ENCODE results near the gene MPND. TPM values are rescaled to one million over a fixed set of nuclear protein-coding genes. Genes with fewer than 3 reads are reported as not detected.

MPND gene
- total RNA-seq, 2 donors from 2014 or later, result 51.5 to 55.9 TPM

- 82 to 88% methylated on average over 12 to 16 of the region's 16 CpGs for WGBS, 2 experiments (ENCODE audit: insufficient coverage in 1 of 2, insufficient read length in 1 of 2)
- TF ChIP-seq, protein P1, sequence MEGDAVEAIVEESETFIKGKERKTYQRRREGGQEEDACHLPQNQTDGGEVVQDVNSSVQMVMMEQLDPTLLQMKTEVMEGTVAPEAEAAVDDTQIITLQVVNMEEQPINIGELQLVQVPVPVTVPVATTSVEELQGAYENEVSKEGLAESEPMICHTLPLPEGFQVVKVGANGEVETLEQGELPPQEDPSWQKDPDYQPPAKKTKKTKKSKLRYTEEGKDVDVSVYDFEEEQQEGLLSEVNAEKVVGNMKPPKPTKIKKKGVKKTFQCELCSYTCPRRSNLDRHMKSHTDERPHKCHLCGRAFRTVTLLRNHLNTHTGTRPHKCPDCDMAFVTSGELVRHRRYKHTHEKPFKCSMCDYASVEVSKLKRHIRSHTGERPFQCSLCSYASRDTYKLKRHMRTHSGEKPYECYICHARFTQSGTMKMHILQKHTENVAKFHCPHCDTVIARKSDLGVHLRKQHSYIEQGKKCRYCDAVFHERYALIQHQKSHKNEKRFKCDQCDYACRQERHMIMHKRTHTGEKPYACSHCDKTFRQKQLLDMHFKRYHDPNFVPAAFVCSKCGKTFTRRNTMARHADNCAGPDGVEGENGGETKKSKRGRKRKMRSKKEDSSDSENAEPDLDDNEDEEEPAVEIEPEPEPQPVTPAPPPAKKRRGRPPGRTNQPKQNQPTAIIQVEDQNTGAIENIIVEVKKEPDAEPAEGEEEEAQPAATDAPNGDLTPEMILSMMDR (conservative IDR thresholded peaks at IDR 0.05), result peak; percentile 9
- Histone ChIP-seq H3K36me3 (ENCODE audit: control insufficient read depth, insufficient read depth, low read length) (no peaks in the 10 kb centered on the region), H3K9ac (ENCODE audit: extremely low read depth, low read length, poor library complexity, severe bottlenecking) (no peak overlapping the region), H3K4me3 (ENCODE audit: low read length) (no peak overlapping the region), H3K27ac (ENCODE audit: low read depth, low read length) (peak overlapping the region; percentile 3), H3K27me3 (ENCODE audit: control insufficient read depth, insufficient read depth, low read length, poor library complexity, severe bottlenecking) (no peaks in the 10 kb centered on the region), H3K4me1 (ENCODE audit: control insufficient read depth, insufficient read depth, low read length) (peaks cover 3% of the 10 kb centered on the region), H3K9me3 (ENCODE audit: control insufficient read depth, low read length) (no peaks in the 10 kb centered on the region)
- peak; percentile 52 for DNase-seq
- peaks cover 33% of the 10 kb centered on the region for H3K4me1 Mint-ChIP-seq
- H3K4me3 Mint-ChIP-seq, result no peak overlapping the region
- H3K27ac Mint-ChIP-seq, result peak overlapping the region; percentile 92
- H3K27me3 Mint-ChIP-seq (ENCODE audit: insufficient read depth), result no peaks in the 10 kb centered on the region
- H3K36me3 Mint-ChIP-seq (ENCODE audit: low read depth), result no peaks in the 10 kb centered on the region
- no peaks in the 10 kb centered on the region for H3K9me3 Mint-ChIP-seq
These were observed 32.8 kb downstream of the MPND start for GRCh38 chr19:4376028-4376670.

DNA sequence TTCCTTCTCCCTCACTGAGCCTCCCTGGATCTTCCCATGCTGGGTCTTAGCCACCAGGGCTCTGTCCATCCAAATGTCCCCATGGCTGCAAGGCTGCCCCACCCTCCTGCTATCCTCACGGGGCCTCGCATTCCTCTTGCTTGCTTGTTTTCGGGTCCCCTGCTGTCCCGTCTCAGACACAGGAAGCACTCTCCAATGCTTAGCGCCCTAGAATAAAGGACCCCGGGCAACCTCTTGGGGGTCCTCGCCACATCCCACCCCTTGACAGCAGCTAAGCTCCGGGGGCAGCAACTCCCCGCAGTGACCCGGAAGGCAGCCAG is 33.3 kb downstream of the MPND start:
- Mint-ChIP-seq H3K4me1 (peaks cover 33% of the 10 kb centered on the region), H3K36me3 (ENCODE audit: low read depth) (no peaks in the 10 kb centered on the region), H3K27ac (peak overlapping the region; percentile 90), H3K9me3 (no peaks in the 10 kb centered on the region), H3K27me3 (ENCODE audit: insufficient read depth) (no peaks in the 10 kb centered on the region), H3K4me3 (no peak overlapping the region)
- WGBS, 2 experiments (ENCODE audit: insufficient coverage in 1 of 2, insufficient read length in 1 of 2), result 79% methylated on average over 10 of the region's 10 CpGs; no CpG with 5 or more reads in 1 of the 2 experiments
- H3K9me3 ChIP-seq (ENCODE audit: control insufficient read depth, low read length), result no peaks in the 10 kb centered on the region
- no peak overlapping the region for H3K4me3 ChIP-seq (ENCODE audit: low read length)
- no peaks in the 10 kb centered on the region for H3K27me3 ChIP-seq (ENCODE audit: control insufficient read depth, insufficient read depth, low read length, poor library complexity, severe bottlenecking)
- no peak overlapping the region for H3K27ac ChIP-seq (ENCODE audit: low read depth, low read length)
- peak; percentile 75 for DNase-seq
- no peak overlapping the region for H3K9ac ChIP-seq (ENCODE audit: extremely low read depth, low read length, poor library complexity, severe bottlenecking)
- TF ChIP-seq, protein P1 (conservative IDR thresholded peaks at IDR 0.05), result no peak
- H3K36me3 ChIP-seq (ENCODE audit: control insufficient read depth, insufficient read depth, low read length), result no peaks in the 10 kb centered on the region
- H3K4me1 ChIP-seq (ENCODE audit: control insufficient read depth, insufficient read depth, low read length), result peaks cover 3% of the 10 kb centered on the region

DNA sequence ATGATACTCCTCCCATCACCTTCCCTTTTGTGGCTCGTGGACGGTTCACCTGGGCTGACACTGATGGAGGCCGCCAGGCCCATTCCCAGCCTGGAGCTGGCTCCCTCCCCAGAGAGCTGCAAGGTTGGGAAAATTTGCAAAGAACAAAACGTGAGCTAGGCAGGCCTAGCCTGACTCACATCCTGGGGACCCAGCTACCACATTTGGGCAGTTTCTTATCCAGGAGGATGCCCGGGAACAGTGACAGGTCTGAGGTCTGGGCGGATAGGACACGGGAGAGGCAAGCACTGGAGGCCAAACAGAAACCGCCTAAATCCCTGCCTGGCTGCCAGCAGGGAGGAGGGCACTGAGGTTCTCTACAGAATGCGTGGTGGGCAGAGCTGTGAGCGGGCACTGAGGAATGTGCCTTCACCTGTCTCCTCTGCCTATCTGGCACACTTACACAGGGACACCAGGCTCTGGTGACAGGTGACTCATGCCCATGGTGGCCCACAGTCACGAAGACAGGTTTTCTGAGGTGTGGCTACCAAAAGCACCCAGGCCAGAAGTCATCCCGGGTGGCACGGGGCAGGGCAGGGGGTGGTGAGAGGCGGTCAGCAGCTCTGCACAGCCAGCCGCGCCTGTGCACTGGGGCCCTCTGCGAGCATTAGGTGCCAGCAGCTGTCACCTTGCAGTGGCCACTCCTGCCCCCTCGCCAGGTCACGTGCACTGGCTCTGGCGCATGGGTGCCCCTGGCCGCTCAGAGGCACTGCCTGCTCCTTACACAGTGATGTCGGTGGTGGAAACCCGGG is 33.8 kb downstream of the MPND start:
- Mint-ChIP-seq H3K27ac (peak overlapping the region; percentile 90), H3K4me3 (no peak overlapping the region), H3K9me3 (no peaks in the 10 kb centered on the region), H3K27me3 (ENCODE audit: insufficient read depth) (no peaks in the 10 kb centered on the region), H3K36me3 (ENCODE audit: low read depth) (peaks cover 2% of the 10 kb centered on the region), H3K4me1 (peaks cover 33% of the 10 kb centered on the region)
- TF ChIP-seq, protein P1 (conservative IDR thresholded peaks at IDR 0.05), result no peak
- no peak for DNase-seq
- H3K9me3 ChIP-seq (ENCODE audit: control insufficient read depth, low read length), result no peaks in the 10 kb centered on the region
- no peak overlapping the region for H3K4me3 ChIP-seq (ENCODE audit: low read length)
- no peaks in the 10 kb centered on the region for H3K36me3 ChIP-seq (ENCODE audit: control insufficient read depth, insufficient read depth, low read length)
- no peak overlapping the region for H3K27ac ChIP-seq (ENCODE audit: low read depth, low read length)
- no peak overlapping the region for H3K9ac ChIP-seq (ENCODE audit: extremely low read depth, low read length, poor library complexity, severe bottlenecking)
- H3K4me1 ChIP-seq (ENCODE audit: control insufficient read depth, insufficient read depth, low read length), result peaks cover 3% of the 10 kb centered on the region
- no peaks in the 10 kb centered on the region for H3K27me3 ChIP-seq (ENCODE audit: control insufficient read depth, insufficient read depth, low read length, poor library complexity, severe bottlenecking)
- WGBS, 2 experiments (ENCODE audit: insufficient coverage in 1 of 2, insufficient read length in 1 of 2), result 91 to 92% methylated on average over 20 to 23 of the region's 23 CpGs
